HEK293 (cell line): ENCODE results near the gene OR5H14.

Experiments
- CTCF ChIA-PET: fragments of 350-600 bp; formaldehyde crosslinking; extraction: SDS; loops from one replicate; lab custom pipeline; 2021; ENCODE audit warnings: antibody characterized with exemption; lab: Yijun Ruan, JAX
- POLR2A ChIA-PET: fragments of 300-600 bp; formaldehyde crosslinking; extraction: SDS; loops from one replicate; lab custom pipeline; 2020; ENCODE audit warnings: antibody characterized with exemption, inconsistent platforms; lab: Yijun Ruan, JAX
- H3K27ac ChIP-seq: fragments of 200-500 bp; sonication (Bioruptor generic); 2 replicates; pipeline ENCODE4 v1.5.1; 2014; ENCODE audit warnings: low read depth, low read length, control low read depth, inconsistent platforms; ENCODE audit errors: extremely low read depth
- H3K36me3 ChIP-seq, 2 experiments: fragments of 200-500 bp in 1 of 2; sonication (Bioruptor generic) in 1 of 2; 1 replicate in 1 of 2; 2 replicates in 1 of 2; pipeline ENCODE4 v1.5.1; 2014 to 2017; ENCODE audit warnings: inconsistent platforms in 2 of 2, low read length in 2 of 2; ENCODE audit not compliant: control insufficient read depth in 2 of 2, insufficient read depth in 1 of 2
- H3K4me1 ChIP-seq: fragments of 200-500 bp; sonication (Bioruptor generic); 2 replicates; pipeline ENCODE4 v1.5.1; 2014; ENCODE audit warnings: mild to moderate bottlenecking, low read length, inconsistent platforms; ENCODE audit not compliant: control insufficient read depth, insufficient read depth
- H3K4me3 ChIP-seq: 2 replicates; pipeline ENCODE4 v1.5.1; 2011; ENCODE audit warnings: low read depth, mild to moderate bottlenecking, control low read depth, low read length, moderate library complexity
- H3K9me3 ChIP-seq: fragments of 200-500 bp; sonication (Bioruptor generic); 2 replicates; pipeline ENCODE4 v1.5.1; 2014; ENCODE audit warnings: low read depth, low read length, inconsistent platforms; ENCODE audit not compliant: control insufficient read depth, insufficient read depth
- MYNN ChIP-seq: fragments of 450-650 bp; formaldehyde crosslinking; IDR thresholded peaks from 2 replicates; pipeline ENCODE4 v1.5.1; 2016; ENCODE audit warnings: missing biosample characterization, missing genetic modification characterization, borderline replicate concordance
- PRDM10 ChIP-seq: fragments of 450-650 bp; formaldehyde crosslinking; IDR thresholded peaks from 2 replicates; pipeline ENCODE4 v1.5.1; 2016; ENCODE audit warnings: missing biosample characterization, missing genetic modification characterization
- SALL2 ChIP-seq: fragments of 450-650 bp; formaldehyde crosslinking; IDR thresholded peaks from 2 replicates; pipeline ENCODE4 v1.5.0; 2017; ENCODE audit warnings: missing biosample characterization, mild to moderate bottlenecking, missing genetic modification characterization, borderline replicate concordance
- SCRT2 ChIP-seq: fragments of 450-650 bp; formaldehyde crosslinking; IDR thresholded peaks from 2 replicates; pipeline ENCODE4 v1.5.1; 2016; ENCODE audit warnings: missing biosample characterization, missing genetic modification characterization
- SP3 ChIP-seq: fragments of 450-650 bp; formaldehyde crosslinking; IDR thresholded peaks from 2 replicates; pipeline ENCODE4 v1.5.1; 2016; ENCODE audit warnings: missing biosample characterization, missing genetic modification characterization
- ZBTB11 ChIP-seq: fragments of 450-650 bp; formaldehyde crosslinking; conservative IDR thresholded peaks from 2 replicates; pipeline ENCODE4 v1.5.1; 2016; ENCODE audit warnings: low read depth, missing biosample characterization, missing genetic modification characterization
- ZBTB7A ChIP-seq: fragments of 450-650 bp; formaldehyde crosslinking; IDR thresholded peaks from 2 replicates; pipeline ENCODE4 v1.5.1; 2016; ENCODE audit warnings: low read depth, missing biosample characterization, missing genetic modification characterization
- ZBTB8A ChIP-seq: fragments of 450-650 bp; formaldehyde crosslinking; IDR thresholded peaks from 2 replicates; pipeline ENCODE4 v1.5.1; 2016; ENCODE audit warnings: missing biosample characterization, missing genetic modification characterization
- ZNF10 ChIP-seq: fragments of 450-650 bp; formaldehyde crosslinking; IDR thresholded peaks from 2 replicates; pipeline ENCODE4 v1.5.1; 2017; ENCODE audit warnings: missing biosample characterization, missing genetic modification characterization
- ZNF19 ChIP-seq: fragments of 450-650 bp; formaldehyde crosslinking; IDR thresholded peaks from 2 replicates; pipeline ENCODE4; 2016; ENCODE audit warnings: missing biosample characterization, missing genetic modification characterization, low read depth
- ZNF24 ChIP-seq: fragments of 450-650 bp; formaldehyde crosslinking; IDR thresholded peaks from 2 replicates; pipeline ENCODE4 v1.5.1; 2016; ENCODE audit warnings: missing biosample characterization, missing genetic modification characterization
- ZNF302 ChIP-seq: fragments of 450-650 bp; formaldehyde crosslinking; IDR thresholded peaks from 2 replicates; pipeline ENCODE4 v1.5.1; 2016; ENCODE audit warnings: missing biosample characterization, missing genetic modification characterization, low read depth
- ZNF501 ChIP-seq: fragments of 450-650 bp; formaldehyde crosslinking; IDR thresholded peaks from 2 replicates; pipeline ENCODE4 v1.5.1; 2016; ENCODE audit warnings: missing biosample characterization, missing genetic modification characterization
- ZNF529 ChIP-seq: fragments of 450-650 bp; formaldehyde crosslinking; IDR thresholded peaks from 2 replicates; pipeline ENCODE4 v1.5.1; 2017; ENCODE audit warnings: missing genetic modification characterization, missing biosample characterization; ENCODE audit not compliant: insufficient replicate concordance
- ZNF600 ChIP-seq: fragments of 450-650 bp; formaldehyde crosslinking; IDR thresholded peaks from 2 replicates; pipeline ENCODE4 v1.5.1; 2016; ENCODE audit warnings: missing biosample characterization, missing genetic modification characterization
- ZNF626 ChIP-seq: fragments of 450-650 bp; sonication (Bioruptor Pico); formaldehyde crosslinking; IDR thresholded peaks from 2 replicates; pipeline ENCODE4 v1.5.1; 2018; ENCODE audit warnings: missing biosample characterization, missing genetic modification characterization, inconsistent platforms
- ZNF658 ChIP-seq: fragments of 450-650 bp; formaldehyde crosslinking; IDR thresholded peaks from 2 replicates; pipeline ENCODE4; 2016; ENCODE audit warnings: missing biosample characterization, missing genetic modification characterization
- ZNF670 ChIP-seq: fragments of 450-650 bp; formaldehyde crosslinking; IDR thresholded peaks from 2 replicates; pipeline ENCODE4 v1.5.1; 2016; ENCODE audit warnings: missing biosample characterization, missing genetic modification characterization, low read depth
- ZNF830 ChIP-seq: fragments of 450-650 bp; IDR thresholded peaks from 2 replicates; pipeline ENCODE4 v1.5.0; 2018; ENCODE audit warnings: missing biosample characterization, missing genetic modification characterization, low read depth, mild to moderate bottlenecking, moderate library complexity

Gene OR5H14

GRCh38 chr3:98180319-98180890 is 33.1 kb downstream of the OR5H14 start:
- POLR2A ChIA-PET: no interaction called here
- no peak overlapping the region for H3K4me3 ChIP-seq
- H3K9me3 ChIP-seq: no peaks in the 10 kb centered on the region
- TF ChIP-seq SP3 (tag by site-specific recombination) (no peak), ZBTB7A (tag by site-specific recombination) (no peak), ZNF501 (tag by site-specific recombination) (no peak), ZNF658 (tag by site-specific recombination) (no peak), ZNF529 (tag by site-specific recombination) (no peak), ZNF19 (tag by site-specific recombination) (no peak)
- H3K27ac ChIP-seq: no peak overlapping the region
- no peaks in the 10 kb centered on the region for H3K4me1 ChIP-seq
- CTCF ChIA-PET: no interaction called here
- no peaks in the 10 kb centered on the region for H3K36me3 ChIP-seq

GRCh38 chr3:98182196-98182595 is 34.9 kb downstream of the OR5H14 start:
- Histone ChIP-seq H3K27ac (no peak overlapping the region), H3K36me3 (no peaks in the 10 kb centered on the region), H3K9me3 (no peaks in the 10 kb centered on the region), H3K4me3 (no peak overlapping the region), H3K4me1 (no peaks in the 10 kb centered on the region)
- no peak for TF ChIP-seq ZNF10 (tag by site-specific recombination)
- TF ChIP-seq SALL2 (tag by site-specific recombination): no peak
- TF ChIP-seq ZNF600 (tag by site-specific recombination): no peak
- TF ChIP-seq ZNF302 (tag by site-specific recombination): no peak
- TF ChIP-seq ZBTB11 (tag by site-specific recombination): no peak
- no peak for TF ChIP-seq PRDM10
- TF ChIP-seq ZNF626 (tag by site-specific recombination): no peak
- no peak for TF ChIP-seq ZNF670
- no peak for TF ChIP-seq ZBTB8A
- no peak for TF ChIP-seq SCRT2 (tag by site-specific recombination)
- TF ChIP-seq MYNN (tag by site-specific recombination): no peak
- TF ChIP-seq ZNF24: no peak
- TF ChIP-seq ZNF830 (tag by site-specific recombination): no peak
- POLR2A ChIA-PET: no interaction called here
- CTCF ChIA-PET: interaction anchor here (0.6 kb wide), 1 partner anchor 64 kb away, joined by 3 read pairs; no protein-coding TSS in a partner anchor
